Omental fat pad (tissue), 4 donors: ENCODE measurements around the gene CHMP1B. TPM values are rescaled to one million over a fixed set of nuclear protein-coding genes. Genes with fewer than 3 reads are reported as not detected.

Experiments used
- ATAC-seq: fragments of 150-250 bp; one replicate; pipeline ENCODE4 v1.9.1; 2016; ENCODE audit warnings: mild to moderate bottlenecking, moderate library complexity; ENCODE audit not compliant: low FRiP score
- DNase-seq: peaks from one replicate; pipeline ENCODE4 v3.0.0-alpha.2; 2019; ENCODE audit warnings: low spot score
- CTCF ChIP-seq, 3 donors: fragments of 450-650 bp; IDR thresholded peaks; one replicate each; pipeline ENCODE4 v1.5.1; 2016 to 2017; ENCODE audit warnings: antibody characterized with exemption in 3 of 3, mild to moderate bottlenecking in 3 of 3, moderate library complexity in 2 of 3
- total RNA-seq, 4 donors: library from RNA; depleted of rRNA; stranded (reverse); fragments of >200 nt; gene quantifications; one replicate each; pipeline ENCODE4 v1.1.0, GENCODE V29; 2016

CHMP1B gene
- total RNA-seq, 4 donors from 2014 or later = 32.5 to 80.5 (median 44.5) TPM

- no peak for DNase-seq
- TF ChIP-seq CTCF (IDR thresholded peaks at IDR 0.05) = no peak
These were observed 30.0 kb upstream of the CHMP1B start for GRCh38 chr18:11821208-11821607.

GRCh38 chr18:11821643-11822237 lies 29.5 kb upstream of the CHMP1B start:
- no peak for TF ChIP-seq CTCF (IDR thresholded peaks at IDR 0.05)
- DNase-seq = no peak
- ATAC-seq = no peak

More at GRCh38 chr18:11821208-11821607, 30.0 kb upstream of the CHMP1B start:
- no peak for ATAC-seq

- DNase-seq (no peak), ATAC-seq (no peak)
- TF ChIP-seq CTCF (IDR thresholded peaks at IDR 0.05) = no peak
These were observed 27.7 kb upstream of the CHMP1B start for GRCh38 chr18:11823545-11823944.

- no peak for TF ChIP-seq CTCF (IDR thresholded peaks at IDR 0.05)
- DNase-seq = no peak
- no peak for ATAC-seq
These were observed 24.4 kb upstream of the CHMP1B start for GRCh38 chr18:11826836-11827235.

- DNase-seq (no peak), ATAC-seq (no peak)
- TF ChIP-seq CTCF (IDR thresholded peaks at IDR 0.05) = no peak
These were observed 22.3 kb upstream of the CHMP1B start for GRCh38 chr18:11828786-11829432.

- ATAC-seq (no peak), DNase-seq (no peak)
These were observed 20.6 kb upstream of the CHMP1B start for GRCh38 chr18:11830585-11830984.

More at GRCh38 chr18:11830585-11830984, 20.6 kb upstream of the CHMP1B start:
- TF ChIP-seq CTCF (IDR thresholded peaks at IDR 0.05) = no peak
